ENCODE data around the gene NBPF11.
"Not testable (repeated sequence)": the region's sequence is repeated elsewhere in the genome, so short reads cannot be mapped to it uniquely, and the experiment has no call there.

NBPF11 gene, protein sequence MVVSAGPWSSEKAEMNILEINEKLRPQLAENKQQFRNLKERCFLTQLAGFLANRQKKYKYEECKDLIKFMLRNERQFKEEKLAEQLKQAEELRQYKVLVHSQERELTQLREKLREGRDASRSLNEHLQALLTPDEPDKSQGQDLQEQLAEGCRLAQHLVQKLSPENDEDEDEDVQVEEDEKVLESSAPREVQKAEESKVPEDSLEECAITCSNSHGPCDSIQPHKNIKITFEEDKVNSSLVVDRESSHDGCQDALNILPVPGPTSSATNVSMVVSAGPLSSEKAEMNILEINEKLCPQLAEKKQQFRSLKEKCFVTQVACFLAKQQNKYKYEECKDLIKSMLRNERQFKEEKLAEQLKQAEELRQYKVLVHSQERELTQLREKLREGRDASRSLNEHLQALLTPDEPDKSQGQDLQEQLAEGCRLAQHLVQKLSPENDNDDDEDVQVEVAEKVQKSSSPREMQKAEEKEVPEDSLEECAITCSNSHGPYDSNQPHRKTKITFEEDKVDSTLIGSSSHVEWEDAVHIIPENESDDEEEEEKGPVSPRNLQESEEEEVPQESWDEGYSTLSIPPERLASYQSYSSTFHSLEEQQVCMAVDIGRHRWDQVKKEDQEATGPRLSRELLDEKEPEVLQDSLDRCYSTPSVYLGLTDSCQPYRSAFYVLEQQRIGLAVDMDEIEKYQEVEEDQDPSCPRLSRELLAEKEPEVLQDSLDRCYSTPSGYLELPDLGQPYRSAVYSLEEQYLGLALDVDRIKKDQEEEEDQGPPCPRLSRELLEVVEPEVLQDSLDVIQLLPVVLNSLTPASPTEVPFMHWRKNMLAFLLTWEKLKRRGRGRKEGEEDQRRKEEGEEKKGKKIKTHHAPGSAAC

DNA sequence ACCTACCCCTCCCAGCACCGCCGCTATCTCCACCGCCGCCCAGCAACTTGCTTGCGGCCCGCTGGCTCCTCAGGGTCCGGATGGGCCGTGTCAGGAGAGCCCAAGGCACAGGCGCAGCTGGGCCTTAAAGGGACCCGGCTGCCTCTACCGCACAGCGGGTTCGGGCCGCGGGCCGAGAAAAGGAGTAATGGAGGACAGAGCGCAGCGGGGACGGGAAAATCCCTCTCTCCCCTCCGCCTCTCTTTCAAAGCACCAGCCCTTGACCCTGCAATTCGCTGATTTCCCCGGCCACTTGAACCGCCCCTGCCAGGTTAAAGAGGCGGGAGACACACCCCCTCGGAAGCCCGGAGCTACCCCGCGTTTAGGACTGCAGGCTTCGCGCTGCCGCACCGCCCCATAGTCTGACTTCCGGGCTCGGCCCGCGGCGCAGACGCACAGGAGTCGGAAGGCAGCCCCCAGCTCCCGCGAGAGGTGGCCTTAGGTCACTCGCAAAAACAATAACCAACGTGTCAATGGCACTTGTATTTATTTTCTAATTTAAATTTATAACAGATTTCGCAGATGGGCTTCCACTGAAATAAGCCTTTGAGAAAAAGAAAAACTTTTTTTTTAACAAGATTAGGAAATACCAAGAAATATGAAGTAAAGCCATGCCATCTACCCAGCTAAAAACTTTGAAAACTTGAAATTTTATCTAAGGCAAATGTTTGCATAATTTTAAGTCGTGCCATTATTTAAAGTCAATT lies at the start of gene NBPF11:
TSS of gene NBPF11 (minus strand) at position 371 of the 746 bp plus-strand sequence. CDS start 25,278 bp downstream, outside the sequence.
- in situ Hi-C loops (cut with MboI; ENCODE audit: low sequenced_read_pairs): not testable (repeated sequence)

DNA sequence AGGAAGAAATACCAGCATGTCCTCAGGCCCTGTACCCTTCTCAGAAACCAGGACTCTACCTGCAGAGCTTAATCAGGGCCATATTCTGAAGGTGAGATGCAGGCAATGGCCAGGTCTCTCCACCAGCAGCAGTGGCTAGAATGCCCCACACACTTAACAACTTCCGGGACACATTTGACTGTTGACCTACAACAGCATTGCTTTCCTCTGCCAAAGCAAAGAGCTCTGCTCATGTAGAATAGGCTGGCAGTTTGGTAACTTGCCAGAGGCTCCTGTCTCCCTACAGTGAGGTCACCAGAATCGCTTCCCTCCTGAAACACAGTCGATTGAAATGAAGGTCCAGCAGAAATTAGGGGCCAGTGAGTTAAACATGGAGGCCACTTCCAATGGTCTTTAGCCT lies 45.3 kb upstream of the NBPF11 start:
- in situ Hi-C loops (cut with MboI; ENCODE audit: low sequenced_read_pairs): not testable (repeated sequence)

DNA sequence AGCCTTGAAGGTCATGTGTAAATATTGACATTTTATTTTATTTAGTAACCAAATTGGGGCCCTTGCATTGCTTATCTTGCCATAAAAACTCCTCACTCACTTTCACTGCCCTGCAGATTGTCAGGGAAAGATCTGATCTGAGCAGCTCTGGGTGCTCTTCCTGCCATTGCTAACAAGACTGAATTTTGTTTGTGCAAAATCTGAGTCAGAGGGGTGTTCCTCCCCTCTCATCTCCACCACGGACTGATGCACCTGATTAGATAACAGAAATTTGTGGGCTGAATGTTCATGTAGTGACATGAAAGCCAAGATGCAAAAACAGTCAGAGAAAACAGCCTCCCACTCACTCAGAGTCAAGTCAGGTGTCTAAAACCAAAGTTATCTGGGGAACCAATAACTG lies 44.9 kb upstream of the NBPF11 start:
- in situ Hi-C loops (cut with MboI; ENCODE audit: low sequenced_read_pairs): not testable (repeated sequence)

DNA sequence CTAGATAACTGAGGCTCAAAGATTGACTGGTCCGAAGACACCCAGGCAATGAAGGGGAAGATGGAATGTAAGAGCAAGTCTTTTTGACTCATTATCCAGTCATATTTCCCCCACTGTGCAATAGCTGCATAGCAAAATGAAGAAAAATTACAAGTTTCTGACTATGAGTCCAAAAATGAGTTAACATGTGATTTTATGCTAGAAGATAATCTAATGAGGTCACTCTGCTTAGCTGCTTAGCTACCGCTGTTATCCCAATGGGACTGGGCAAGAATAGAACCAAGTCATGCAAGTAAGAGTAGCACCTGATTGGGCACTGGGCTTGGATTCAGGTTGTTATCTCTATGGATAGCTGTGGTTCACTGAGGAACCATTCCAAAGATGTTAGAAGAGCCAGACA lies 43.0 kb upstream of the NBPF11 start:
- in situ Hi-C loops (cut with MboI; ENCODE audit: low sequenced_read_pairs): not testable (repeated sequence)

DNA sequence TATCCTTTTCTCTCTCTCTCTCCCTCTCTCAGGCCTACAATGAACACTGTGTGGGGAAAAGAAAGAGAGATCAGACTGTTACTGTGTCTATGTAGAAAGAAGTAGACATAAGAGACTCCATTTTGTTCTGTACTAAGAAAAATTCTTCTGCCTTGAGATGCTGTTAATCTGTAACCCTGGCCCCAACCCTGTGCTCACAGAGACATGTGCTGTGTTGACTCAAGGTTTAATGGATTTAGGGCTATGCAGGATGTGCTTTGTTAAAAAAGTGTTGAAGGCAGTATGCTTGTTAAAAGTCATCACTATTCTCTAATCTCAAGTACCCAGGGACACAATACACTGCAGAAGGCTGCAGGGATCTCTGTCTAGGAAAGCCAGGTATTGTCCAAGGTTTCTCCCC lies 36.7 kb upstream of the NBPF11 start:
- in situ Hi-C loops (cut with MboI; ENCODE audit: low sequenced_read_pairs): not testable (repeated sequence)

DNA sequence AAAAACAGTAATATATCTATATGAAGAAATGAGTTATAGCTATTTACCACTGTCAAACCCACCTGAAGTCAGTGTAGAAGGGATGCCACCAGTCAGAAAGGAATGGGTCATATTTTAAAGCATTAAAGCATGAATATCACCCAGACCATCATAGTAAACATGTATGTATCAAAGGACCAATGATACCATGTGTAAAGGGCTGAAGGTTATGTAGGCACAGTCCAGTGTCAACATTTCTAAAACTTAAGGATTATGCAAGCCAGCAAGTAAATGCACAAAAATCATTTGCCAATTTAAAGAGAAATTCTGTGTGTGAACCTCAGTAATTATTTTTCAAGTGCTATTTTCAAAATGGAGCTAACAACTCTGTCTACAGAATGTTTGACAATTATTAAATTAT lies 26.6 kb upstream of the NBPF11 start:
- in situ Hi-C loops (cut with MboI; ENCODE audit: low sequenced_read_pairs): not testable (repeated sequence)

DNA sequence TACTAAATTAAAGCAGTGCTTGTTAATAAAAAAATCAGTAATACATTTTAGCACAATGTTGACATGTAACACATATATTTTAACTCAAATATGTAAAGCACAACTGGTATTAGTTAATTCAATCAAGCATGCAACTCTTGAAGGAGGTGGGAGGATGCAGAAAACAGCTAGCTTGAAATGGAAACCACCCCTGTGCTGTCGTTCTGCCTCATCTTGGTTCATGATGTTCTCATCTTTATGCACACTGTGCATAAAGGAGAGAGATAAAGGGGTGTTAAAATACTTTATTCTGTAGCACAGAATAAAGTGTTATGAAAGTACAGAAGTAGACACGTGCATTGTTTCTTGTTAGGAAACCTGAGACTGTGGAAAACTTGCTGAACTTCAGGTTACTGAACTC lies 23.3 kb upstream of the NBPF11 start:
- in situ Hi-C loops (cut with MboI; ENCODE audit: low sequenced_read_pairs): not testable (repeated sequence)

DNA sequence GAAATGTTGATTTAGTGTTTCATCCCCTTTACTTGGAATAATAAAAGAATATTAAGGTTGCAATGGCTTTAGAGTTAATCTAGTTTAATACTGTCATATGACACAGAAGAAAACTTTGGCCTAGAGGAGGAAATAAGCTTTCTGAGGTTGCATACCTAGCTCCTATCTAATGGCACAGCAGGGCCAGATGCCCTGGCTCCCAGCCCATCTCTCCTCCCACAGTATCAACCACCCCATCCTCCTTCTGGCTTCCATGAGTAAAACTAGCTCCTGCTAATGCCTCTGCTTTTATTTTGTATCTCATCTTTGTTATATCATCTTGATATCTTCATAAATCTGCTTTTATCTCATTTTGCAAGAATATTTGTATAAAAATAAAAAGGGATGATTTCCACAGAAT lies 19.9 kb upstream of the NBPF11 start:
- in situ Hi-C loops (cut with MboI; ENCODE audit: low sequenced_read_pairs): not testable (repeated sequence)

DNA sequence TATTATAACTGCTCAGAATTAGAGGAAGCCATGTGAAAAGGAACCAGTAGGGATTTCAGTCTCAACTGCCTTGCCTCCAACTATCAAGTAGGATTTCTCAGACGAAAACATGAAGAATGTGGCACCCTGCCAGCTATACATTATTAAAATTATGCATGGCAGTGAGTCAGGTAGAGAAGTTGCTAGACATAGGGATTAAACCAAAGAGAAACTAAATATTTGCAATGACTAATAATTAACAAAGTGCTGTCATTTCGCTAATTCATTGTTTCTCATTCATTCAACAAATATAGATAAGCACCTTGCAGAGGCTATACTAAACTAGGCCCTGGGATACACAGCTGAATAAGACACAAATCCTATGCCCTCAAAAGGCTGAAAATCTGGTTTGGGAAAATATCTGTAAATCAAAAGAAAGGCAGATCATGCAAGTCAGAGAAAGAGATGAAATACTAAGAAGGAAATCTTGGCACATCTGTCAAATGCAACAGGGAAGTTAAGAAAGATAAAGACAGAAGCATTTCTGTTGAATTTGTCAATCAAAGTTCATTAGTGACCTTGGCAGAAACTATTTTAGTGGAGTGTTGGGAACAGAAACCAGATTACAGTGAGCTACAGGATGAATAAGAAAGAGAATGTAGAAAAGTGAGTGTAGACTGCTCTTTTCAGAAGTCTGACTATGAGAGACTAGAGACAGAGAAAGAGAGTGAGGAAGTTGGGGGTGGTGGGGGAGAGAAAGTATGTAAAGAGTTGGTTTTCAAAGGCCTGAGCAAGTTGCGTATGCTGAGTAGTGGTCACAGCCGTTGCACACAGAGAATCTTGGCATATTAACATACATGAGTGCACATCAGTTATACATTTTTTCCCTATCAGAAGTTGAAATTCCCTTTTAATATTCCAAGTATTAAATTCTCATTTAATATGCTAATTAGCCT lies 14.7 kb upstream of the NBPF11 start:
- in situ Hi-C loops (cut with MboI; ENCODE audit: low sequenced_read_pairs): no loop called here

DNA sequence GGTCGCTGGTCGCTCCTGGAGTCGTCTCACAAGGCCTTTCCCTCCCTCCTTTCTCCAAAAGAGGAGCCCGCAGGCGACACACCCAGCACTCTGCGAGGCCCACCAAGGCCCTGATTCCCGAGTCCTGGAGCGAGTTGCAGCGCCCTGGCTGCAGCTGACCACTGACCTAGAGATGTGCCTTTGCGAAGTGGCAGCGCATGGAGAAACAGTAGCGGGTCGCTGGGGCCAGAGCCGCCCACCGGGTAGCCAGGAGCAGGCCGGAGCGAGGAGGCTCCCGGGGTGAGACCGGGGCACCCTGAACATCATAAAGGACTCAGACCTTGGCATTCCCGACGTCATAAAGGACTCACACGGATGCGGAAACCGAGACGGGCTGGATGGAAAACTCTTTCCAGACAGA lies 10.3 kb upstream of the NBPF11 start:
- in situ Hi-C loops (cut with MboI; ENCODE audit: low sequenced_read_pairs): no loop called here

DNA sequence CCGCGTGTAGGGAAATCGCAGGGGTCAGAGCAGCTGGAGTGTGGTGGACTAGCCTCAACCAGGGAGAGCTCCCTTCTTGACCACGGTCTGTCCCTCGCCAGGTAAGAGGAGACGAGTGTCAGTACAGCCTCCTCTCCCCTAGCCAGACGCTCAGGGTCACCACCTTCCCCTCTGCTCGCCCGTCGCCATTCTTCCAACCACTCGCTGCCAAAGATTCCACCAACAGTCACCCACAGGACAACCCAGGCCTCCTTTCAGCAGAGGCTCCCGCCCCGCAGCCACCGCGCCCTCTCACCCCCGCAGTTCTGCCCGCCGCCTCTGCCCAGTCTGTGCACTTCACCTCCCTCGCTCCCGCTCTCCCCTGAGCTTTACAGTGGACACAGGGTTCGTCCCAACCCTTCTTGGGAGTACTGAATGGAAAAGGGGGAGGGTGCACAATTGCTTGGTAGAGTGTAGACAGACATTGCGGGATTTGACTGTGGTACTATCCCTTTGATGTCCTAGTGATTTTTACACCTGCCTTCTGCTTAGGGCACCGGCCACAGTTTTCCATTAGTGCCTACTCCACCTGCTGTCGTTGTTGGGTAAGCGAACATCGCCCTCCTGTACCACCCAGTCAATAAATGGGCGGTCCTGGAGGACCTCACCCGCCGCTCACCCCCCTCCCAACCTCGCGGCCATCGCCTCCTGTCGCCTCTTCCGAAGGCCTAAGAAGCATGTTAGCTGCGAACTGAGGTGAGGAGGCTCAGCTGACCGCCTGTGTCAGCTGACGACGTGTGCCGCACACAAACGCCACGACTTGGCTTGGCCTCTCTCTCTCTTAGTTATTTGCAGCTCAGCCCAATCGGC lies 9.2 kb upstream of the NBPF11 start:
- in situ Hi-C loops (cut with MboI; ENCODE audit: low sequenced_read_pairs): no loop called here

DNA sequence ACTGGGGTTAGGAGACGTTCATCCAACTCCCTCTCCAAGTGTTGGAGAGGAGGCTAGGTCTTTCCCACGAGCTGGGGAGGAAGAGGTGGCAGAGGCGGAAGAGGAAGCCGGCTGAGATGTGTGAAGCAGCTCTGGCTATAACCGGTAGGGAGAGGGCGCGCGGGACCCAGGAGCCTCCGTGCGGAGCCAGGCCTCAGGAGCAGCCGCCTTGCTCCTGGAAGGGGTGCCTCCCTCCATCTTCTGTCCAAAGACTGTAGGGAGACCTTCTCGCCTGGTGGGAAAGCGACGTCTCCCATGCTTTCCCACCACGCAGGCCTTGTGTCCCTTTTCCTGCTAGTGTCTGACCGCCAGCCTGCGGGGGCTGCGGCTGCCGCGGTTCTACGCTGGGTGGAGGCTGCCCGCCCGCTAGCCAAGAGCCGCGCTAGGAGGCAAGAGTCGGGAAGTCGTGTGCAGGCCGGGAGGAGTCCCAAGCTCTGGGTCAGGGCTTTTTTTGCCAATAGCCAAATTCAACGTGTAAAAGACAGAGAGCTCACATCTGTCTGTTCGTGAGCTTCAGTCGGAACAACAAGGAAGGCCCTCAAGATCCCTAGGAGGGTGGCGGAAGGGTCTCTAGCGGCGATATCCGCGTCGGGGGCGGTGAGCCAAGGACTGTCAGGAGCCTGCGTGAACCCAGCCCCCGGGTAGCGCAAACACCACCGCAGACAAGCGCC lies 8.4 kb upstream of the NBPF11 start:
- in situ Hi-C loops (cut with MboI; ENCODE audit: low sequenced_read_pairs): no loop called here

DNA sequence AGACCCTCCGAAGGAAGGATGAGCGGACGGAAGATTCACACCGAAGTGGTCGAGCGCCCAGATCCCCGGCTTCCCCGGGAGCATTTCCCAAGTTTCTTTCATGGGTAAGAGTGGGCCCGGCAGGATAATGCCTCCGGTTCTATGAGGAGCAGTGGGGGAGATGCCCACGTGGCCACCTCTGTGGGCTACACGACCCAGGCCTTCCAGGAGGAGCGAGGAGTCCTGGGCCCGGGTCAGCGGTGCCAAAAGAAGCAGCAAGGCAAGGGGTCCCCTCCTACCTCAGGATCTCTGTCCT lies 7.9 kb upstream of the NBPF11 start:
- in situ Hi-C loops (cut with MboI; ENCODE audit: low sequenced_read_pairs): no loop called here

DNA sequence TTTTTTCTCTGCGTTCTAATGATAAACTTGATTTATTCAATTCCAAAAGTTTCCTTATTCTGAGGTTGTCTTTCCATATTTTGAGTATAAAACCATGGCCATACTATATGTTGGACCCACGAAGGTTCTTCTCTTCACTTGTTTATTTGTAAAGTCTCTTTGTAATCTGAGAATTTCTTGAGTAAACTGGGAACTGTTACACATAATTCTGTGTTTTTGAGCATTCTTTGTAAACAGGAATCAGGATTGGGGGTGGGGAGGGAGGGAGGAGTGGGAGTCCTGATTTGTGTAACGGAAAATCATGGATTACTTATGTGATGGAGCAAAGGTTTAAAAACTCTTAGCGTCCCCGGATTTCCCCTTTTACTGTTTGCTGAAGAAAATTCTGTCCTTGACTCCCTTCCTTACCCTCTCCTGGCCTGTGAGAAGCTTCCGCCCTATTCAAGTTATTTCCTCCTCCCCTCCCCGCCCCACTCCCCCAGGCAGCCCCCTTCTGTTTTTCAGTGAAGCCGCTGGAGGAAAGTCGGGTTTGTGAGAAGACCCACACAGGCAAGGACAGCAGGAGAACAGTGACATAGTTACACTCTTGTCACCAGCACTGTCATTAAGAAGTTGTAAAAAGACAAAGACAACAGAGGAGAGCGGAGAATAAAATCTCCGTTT lies 6.4 kb upstream of the NBPF11 start:
- in situ Hi-C loops (cut with MboI; ENCODE audit: low sequenced_read_pairs): no loop called here

DNA sequence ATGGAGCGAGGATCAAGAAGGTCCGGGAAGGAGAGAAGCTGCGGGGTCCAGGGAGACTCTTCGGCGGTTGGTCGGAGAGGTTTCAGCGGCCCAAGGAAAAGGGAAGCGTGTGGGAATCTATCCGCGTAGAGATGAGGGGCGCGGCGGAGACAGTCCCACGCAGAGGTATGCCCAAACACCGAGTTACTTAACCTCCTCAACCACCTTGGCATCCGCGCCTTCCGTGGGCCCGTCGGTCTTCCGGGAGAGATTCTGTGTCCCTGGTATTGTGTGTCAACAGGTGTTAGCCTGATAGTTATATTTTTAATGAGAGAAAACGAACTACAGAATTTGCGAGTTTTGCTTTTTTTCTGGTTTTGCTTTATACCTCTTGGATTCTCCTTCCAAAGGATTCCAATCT lies 5.7 kb upstream of the NBPF11 start:
- in situ Hi-C loops (cut with MboI; ENCODE audit: low sequenced_read_pairs): not testable (repeated sequence)

DNA sequence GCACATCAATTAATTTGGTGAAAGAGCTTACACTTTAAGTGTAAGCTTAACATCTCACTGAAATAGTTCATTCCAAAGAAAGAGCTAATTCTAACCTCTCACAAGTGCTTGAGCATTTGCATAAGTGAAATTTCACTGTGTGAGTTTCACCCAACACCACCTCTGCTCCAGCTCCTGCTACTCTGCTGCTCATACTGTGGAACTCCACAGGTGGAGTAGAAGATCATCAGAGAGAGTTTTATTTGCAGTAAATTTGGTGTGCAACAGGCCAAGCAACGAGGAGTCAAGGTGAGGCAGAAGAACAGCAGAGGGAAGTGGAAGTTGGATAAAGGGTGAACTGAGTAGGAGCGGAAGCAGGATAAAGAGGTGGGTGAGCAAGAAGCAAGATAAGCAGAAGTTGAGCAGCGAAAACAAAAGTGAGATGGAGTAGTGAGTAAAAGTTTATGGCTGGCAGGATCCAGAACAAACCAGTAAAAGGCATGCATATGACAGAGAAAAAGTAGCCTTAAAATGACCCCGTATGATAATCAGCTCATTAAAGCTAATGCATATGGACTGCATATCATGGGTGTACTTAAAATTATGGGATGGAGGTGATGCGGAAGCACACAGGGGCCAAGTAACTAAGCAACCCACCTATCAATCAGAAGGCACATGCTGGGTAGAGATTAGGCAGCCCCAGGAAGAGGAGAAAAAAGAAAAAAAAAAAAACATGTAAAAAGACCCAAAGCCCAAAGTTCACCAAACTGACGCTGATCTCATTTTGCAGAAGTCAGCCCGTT lies 3.6 kb upstream of the NBPF11 start:
- in situ Hi-C loops (cut with MboI; ENCODE audit: low sequenced_read_pairs): not testable (repeated sequence)

DNA sequence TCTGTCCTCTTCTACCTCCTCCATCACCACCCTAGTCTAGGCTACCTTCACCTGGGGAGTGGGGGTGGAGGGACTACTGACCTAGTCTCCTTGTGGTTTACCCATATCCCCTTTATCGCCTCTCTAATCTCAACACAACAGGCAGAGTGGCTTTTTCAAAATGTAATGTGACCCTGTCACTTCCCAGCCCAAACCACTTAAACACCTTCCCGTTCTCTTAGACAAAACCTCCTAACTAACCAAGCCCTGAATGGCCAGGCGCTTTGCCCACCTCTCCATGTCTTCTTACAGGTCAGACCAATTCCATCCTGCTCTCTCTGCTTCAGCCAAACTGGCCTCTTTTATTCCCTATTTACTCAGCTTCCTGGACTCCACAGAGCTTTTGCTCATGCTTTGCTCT lies 714 bp upstream of the NBPF11 start:
- in situ Hi-C loops (cut with MboI; ENCODE audit: low sequenced_read_pairs): not testable (repeated sequence)
